H54 (cell line): ENCODE measurements around the gene ECE2.
"Not testable (repeated sequence)": the region's sequence is repeated elsewhere in the genome, so short reads cannot be mapped to it uniquely, and the experiment has no call there.

Experiments used
- DNase-seq: peaks from one replicate; pipeline ENCODE4 v3.0.0; 2011; ENCODE audit warnings: low spot score, mixed read lengths; ENCODE audit not compliant: insufficient read length
- FAIRE-seq: peaks from 3 replicates; lab custom pipeline; 2011; peaks lifted over from hg19 to GRCh38; lab: Jason Lieb, UNC
- POLR2A ChIP-seq: IDR thresholded peaks from 2 replicates; pipeline ENCODE4 v1.6.1; 2011; ENCODE audit warnings: low read depth, mild to moderate bottlenecking, low read length

ECE2 gene

DNA sequence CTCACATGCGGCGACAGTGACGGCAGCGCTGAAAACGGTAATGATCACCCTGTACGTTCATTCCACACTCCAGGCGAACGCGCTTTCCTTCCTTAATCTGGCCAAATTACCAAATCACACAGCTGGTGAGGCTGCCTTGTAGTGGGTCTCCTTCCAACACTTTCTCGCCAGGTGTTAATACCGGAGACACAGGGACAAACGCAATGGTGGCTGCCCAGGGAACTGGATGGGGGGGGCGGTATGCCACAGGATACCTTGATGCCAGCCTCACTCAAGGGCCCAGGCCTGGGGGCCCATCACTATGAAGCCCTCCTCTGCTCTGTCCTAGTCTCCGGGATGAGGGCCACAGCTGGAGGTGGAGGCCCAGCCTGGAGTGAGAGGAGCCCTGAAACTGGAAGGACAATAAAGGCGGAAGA, 13.1 kb upstream of the ECE2 start:
- no peak for DNase-seq
- no peak for TF ChIP-seq POLR2A
- no peak for FAIRE-seq

- FAIRE-seq, DNase-seq: not testable (repeated sequence)
Observed at GRCh38 chr3:184267249-184267648, 8.6 kb upstream of the ECE2 start.

DNA sequence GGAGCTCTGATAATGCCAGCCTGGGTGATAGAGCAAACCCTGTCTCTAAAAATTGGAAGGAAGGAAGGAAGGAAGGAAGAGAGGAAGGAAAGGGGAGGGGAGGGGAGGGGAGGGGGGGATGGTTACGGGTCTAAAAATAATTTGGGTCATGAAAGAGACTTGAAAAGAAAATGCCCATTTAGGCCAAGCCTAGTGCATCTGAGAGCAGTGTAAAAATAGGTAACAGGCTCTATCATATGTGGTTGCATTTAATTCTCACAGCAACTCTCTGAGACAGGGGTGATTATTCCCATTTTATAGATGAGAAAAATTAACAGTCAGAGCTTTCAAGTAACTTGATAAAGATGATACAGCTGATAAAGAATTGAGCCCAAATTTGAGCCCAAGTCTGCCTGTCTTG, 3.6 kb upstream of the ECE2 start:
- TF ChIP-seq POLR2A: no peak
- no peak for FAIRE-seq
- DNase-seq: no peak

DNA sequence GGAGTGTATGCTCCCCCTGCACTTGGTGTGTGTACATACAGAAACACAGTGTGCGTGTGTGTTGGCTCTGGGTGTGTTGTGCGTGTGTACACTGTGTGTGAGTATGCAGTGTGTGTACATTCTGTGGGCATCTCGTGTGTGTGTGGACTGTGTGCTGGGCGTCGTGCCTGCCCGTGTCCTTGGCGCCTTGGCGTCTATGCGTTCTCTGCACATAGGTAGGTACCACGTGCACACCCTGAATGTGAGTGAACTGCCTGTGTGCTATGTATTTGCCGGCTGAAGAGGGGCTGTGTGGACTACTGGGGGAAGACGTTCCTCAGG, 481 bp upstream of the ECE2 start:
- DNase-seq: no peak
- no peak for TF ChIP-seq POLR2A
- FAIRE-seq: no peak

DNA sequence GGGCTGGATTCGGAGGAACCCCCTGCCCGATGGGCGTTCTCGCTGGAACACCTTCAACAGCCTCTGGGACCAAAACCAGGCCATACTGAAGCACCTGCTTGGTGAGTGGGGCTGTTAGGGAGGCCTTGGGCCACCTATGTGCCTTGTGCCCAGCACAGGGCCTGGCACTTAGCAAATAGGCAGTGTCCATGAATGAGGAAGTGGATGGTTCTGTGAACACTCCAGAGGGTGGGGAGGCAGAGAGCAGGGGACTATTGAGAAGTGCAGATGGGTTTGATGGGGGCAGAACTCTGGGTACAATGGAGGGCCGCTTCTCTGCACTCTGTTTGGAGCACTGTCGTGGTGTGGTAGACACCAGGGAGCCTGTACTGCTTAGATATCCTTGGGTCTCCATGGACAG, 1.5 kb downstream of the ECE2 start:
- no peak for TF ChIP-seq POLR2A
- no peak for DNase-seq
- FAIRE-seq: no peak

DNA sequence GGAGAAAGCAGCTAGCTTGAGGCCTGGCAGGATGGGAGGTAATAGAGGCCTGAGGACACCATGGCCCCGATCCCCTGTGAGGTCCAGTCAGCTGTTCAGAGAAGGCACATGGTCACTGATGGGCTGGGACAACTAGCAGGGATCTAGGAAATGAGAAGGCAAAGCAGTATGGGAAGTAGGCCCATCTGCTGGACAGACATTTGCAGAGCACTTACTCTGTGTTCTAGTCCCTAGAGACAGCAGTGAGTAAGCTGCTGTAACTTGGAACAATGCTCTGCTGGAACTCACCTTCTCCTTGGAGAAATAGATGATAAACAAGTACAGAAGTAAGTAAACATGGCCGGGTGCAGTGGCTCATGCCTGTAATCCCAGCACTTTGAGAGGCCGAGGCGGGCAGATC, 7.1 kb downstream of the ECE2 start:
- no peak for FAIRE-seq
- no peak for TF ChIP-seq POLR2A

GRCh38 chr3:184283681-184284080, 7.9 kb downstream of the ECE2 start:
- no peak for FAIRE-seq
- no peak for DNase-seq
- no peak for TF ChIP-seq POLR2A

More for the DNA sequence above, 7.1 kb downstream of the ECE2 start:
- DNase-seq: no peak

DNA sequence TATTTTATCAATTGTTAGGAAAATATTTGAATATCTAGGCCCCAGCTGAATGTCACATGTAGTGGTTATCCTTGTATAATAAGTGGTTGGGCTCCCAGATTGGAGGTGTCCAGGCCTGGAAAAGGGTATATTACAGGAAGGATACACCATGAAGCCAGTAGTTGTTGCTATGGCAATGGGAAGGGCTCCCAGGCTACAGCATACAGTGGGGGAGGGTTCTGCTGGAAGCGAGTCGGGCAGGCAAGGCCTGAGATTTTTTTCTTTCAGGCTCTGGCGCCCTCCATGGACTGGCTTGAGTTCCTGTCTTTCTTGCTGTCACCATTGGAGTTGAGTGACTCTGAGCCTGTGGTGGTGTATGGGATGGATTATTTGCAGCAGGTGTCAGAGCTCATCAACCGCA, 8.9 kb downstream of the ECE2 start:
- no peak for TF ChIP-seq POLR2A
- FAIRE-seq (peak; percentile 86), DNase-seq (peak; percentile 96)

- TF ChIP-seq POLR2A: no peak
- FAIRE-seq (peak; percentile 89), DNase-seq (peak; percentile 75)
Observed at GRCh38 chr3:184289426-184289938, 13.7 kb downstream of the ECE2 start.

- DNase-seq (no peak), FAIRE-seq (no peak)
- no peak for TF ChIP-seq POLR2A
Observed at GRCh38 chr3:184290331-184290730, 14.5 kb downstream of the ECE2 start.

DNA sequence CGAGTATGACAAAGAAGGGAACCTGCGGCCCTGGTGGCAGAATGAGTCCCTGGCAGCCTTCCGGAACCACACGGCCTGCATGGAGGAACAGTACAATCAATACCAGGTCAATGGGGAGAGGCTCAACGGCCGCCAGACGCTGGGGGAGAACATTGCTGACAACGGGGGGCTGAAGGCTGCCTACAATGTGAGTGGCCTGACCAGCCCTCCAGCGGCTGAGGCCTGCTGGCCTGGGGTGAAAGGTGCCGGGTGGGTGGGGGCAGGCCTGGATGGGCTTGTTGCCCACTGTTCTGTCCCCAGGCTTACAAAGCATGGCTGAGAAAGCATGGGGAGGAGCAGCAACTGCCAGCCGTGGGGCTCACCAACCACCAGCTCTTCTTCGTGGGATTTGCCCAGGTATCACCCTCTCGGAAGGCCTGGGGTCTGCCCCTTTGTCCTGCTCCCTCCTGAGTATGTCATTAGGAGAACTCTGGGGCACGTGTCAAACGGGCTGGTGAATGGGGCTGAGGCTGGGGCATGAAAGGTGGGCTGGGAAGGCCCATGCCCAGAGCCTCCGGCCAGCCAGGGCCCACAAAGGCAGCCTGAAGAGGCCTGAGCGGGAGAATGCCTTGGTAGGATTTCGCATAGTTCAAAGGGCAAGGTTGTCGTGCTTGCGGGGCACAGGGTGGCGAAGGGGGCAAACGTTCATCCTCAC, 15.4 kb downstream of the ECE2 start:
- FAIRE-seq: no peak
- no peak for DNase-seq
- TF ChIP-seq POLR2A: no peak

DNA sequence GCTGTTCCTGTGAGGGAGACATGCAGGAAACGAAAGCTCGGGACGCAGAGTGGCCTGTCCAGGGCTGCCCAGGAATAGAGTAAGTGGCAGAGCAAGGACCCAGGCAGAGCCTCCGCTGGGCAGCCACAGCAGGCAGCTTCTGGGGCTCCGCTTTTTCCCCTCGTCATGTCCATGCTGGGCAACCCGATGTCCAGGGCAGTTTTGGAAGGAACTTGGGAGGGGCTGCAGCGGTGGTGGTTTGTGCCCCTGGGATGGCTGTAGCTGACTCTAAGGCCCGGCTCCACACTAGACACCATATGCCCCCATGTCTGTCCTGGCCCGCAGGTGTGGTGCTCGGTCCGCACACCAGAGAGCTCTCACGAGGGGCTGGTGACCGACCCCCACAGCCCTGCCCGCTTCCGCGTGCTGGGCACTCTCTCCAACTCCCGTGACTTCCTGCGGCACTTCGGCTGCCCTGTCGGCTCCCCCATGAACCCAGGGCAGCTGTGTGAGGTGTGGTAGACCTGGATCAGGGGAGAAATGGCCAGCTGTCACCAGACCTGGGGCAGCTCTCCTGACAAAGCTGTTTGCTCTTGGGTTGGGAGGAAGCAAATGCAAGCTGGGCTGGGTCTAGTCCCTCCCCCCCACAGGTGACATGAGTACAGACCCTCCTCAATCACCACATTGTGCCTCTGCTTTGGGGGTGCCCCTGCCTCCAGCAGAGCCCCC, 16.1 kb downstream of the ECE2 start:
- no peak for FAIRE-seq
- TF ChIP-seq POLR2A: no peak
- DNase-seq: no peak

DNA sequence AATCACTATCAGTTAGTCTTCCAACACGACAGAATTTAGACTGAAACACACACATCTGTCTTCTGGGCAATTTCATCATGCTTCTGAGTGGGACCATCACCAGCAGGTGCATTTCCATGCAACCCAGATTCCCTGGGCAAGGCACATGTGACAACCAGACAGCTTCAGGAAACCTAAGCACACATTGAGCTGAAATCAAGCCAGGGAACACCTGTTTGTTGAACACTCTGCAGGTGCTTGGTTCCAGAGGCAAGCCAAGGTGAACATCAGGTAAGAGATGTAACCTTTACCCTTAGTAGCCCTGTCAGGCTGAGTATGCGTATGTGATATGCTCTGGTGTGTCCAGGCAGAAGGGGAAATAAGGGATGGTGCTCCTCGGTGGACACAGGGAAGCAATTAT, 19.9 kb downstream of the ECE2 start:
- TF ChIP-seq POLR2A: no peak
- FAIRE-seq (no peak), DNase-seq (no peak)

DNA sequence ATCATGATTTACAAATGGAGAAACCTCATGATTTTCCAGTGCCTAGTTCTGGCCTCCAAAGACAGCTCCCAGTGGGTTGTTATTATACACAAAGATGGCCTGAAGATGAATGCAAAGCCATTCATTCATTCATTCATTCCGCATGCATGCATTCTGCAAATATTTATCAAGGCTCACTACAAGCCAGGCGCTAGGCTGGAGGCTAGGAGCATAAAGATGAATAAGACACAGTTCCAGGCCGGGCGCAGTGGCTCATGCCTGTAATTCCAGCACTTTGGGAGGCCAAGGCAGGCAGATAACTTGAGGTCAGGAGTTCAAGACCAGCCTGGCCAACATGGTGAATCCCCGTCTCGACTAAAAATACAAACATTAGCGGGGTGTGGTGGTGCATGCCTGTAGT, 20.8 kb downstream of the ECE2 start:
- FAIRE-seq (no peak), DNase-seq (no peak)
- no peak for TF ChIP-seq POLR2A
